Adrenal gland (tissue), 12 donors: ENCODE results near the gene GRIA1. TPM values are rescaled to one million over a fixed set of nuclear protein-coding genes. Genes with fewer than 3 reads are reported as not detected.
A peak's percentile ranks its signal among the peaks of the same experiment; 100 is the strongest.

Source experiments
- DNase-seq, 7 donors: peaks; one replicate each; pipeline ENCODE4 v3.0.0-alpha.2; 2019 to 2020
- H3K27ac ChIP-seq, 5 donors: fragments of 200-600 bp; sonication (generic) in 4 of 5; 1 replicate in 3 of 5; 2 replicates in 2 of 5; pipeline versions ENCODE4 v1.5.1 to v1.8.0; 2016 to 2020; ENCODE audit warnings: mild to moderate bottlenecking in 1 of 5
- H3K27me3 ChIP-seq: fragments of 200-600 bp; 2 replicates; pipeline ENCODE4 v1.8.0; 2021
- H3K36me3 ChIP-seq, 2 donors: fragments of 200-600 bp; replicated peaks in 1 of 2; 1 replicate in 1 of 2; 2 replicates in 1 of 2; pipeline versions ENCODE4 v1.5.1 to v1.8.0; 2018 to 2022
- H3K4me1 ChIP-seq, 2 donors: fragments of 200-600 bp; replicated peaks in 1 of 2; 1 replicate in 1 of 2; 2 replicates in 1 of 2; pipeline versions ENCODE4 v1.5.1 to v1.8.0; 2018 to 2021
- H3K4me3 ChIP-seq, 4 donors: fragments of 200-600 bp; sonication (generic) in 3 of 4; one replicate each; pipeline ENCODE4 v1.5.1; 2016 to 2018
- H3K9me3 ChIP-seq, 3 donors: fragments of 200-600 bp; sonication (generic) in 1 of 3; replicated peaks in 1 of 3; 1 replicate in 2 of 3; 2 replicates in 1 of 3; pipeline versions ENCODE4 v1.5.1 to v1.8.0; 2016 to 2021
- POLR2A ChIP-seq, 2 donors: fragments of 450-650 bp; IDR thresholded peaks; one replicate each; pipeline ENCODE4 v1.6.1; 2017; ENCODE audit warnings: antibody characterized with exemption in 2 of 2, mild to moderate bottlenecking in 2 of 2, moderate library complexity in 1 of 2
- WGBS, 4 donors: extraction: QIAGEN DNeasy Blood & Tissue Kit in 2 of 4; methylation state at CpG; one replicate each; pipeline versions ENCODE4 v1.1.5 to v1.1.7; 2013 to 2017; 5-methylcytosine and 5-hydroxymethylcytosine counted together
- intact Hi-C, 2 donors: fragments of 100-400 bp; cut with DNase I; formaldehyde crosslinking; loops; one replicate each; pipeline versions ENCODE4 v1.14.1 to v1.15.0; 2022 to 2023
- polyA plus RNA-seq, 3 donors: library from polyadenylated mRNA; stranded (reverse); fragments of 200-250 nt in 2 of 3; fragments of 350-450 nt in 1 of 3; fragmentation: Illumina TruSeq in 1 of 3; extraction: RNeasy Lipid Tissue Mini Kit (QIAGEN cat#74804) in 1 of 3; gene quantifications; one replicate each; pipeline ENCODE4 v1.2.3, GENCODE V29; 2013 to 2014
- total RNA-seq, 9 donors: library from RNA; depleted of rRNA in 4 of 9; stranded (reverse); fragments of >200 nt in 4 of 9; fragments of 120-200 nt in 1 of 9; fragmentation: NEBNext Ultra II Directional in 1 of 9; extraction: Animal tissue kit (Norgen Biotek cat#: 25700) in 1 of 9; gene quantifications; one replicate each; pipeline versions ENCODE4 v1.1.0 to v1.2.4, GENCODE V29; 2013 to 2023
- TF ChIP-seq, protein P1 (sequence below), 6 experiments: fragments of 450-650 bp in 4 of 6; fragments of 200-600 bp in 2 of 6; sonication (generic) in 1 of 6; IDR thresholded peaks; 1 replicate in 5 of 6; 2 replicates in 1 of 6; pipeline versions ENCODE4 v1.5.1 to v1.8.0; 2016 to 2021; ENCODE audit warnings: antibody characterized with exemption in 6 of 6, mild to moderate bottlenecking in 2 of 6, moderate library complexity in 1 of 6
- donor health status: healthy with polysubstance abuse.
- donor health status: Bipolar disorder and iron deficiency.
- donor health status: DM: yes; HTN: yes; CAD: no.
- donor health status: DM: no; HTN: no; CAD: no.
- donor health status: DM: no; HTN: no; CAD: no.
- donor health status: DM: yes; HTN: yes; CAD: no.

Gene GRIA1
- total and polyA plus RNA-seq, 12 donors = 0.12 to 2.3 (median 0.86) TPM

DNA sequence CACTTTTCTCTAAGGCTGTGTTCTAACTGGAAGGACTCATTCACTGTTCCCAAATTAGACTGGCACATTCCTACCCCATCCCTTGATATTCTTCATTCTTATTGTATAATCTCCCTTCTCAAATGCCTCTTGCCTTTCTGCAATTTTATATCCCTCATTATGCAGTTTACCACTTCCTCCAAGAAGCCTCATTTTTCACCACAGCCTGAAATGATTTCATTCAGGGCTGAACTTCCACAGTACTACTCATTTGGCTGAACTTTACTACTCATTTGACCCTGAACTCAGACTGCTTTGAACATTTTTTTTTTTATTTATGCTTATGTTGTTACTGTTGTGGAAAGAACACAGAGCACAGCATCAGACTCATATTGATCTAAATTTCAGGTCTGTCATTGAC, 32.7 kb downstream of the GRIA1 start:
- H3K4me1 ChIP-seq = peaks cover 19 to 22% of the 10 kb centered on the region in 2 donors
- no peak for TF ChIP-seq POLR2A (IDR thresholded peaks at IDR 0.05)
- TF ChIP-seq, protein P1, sequence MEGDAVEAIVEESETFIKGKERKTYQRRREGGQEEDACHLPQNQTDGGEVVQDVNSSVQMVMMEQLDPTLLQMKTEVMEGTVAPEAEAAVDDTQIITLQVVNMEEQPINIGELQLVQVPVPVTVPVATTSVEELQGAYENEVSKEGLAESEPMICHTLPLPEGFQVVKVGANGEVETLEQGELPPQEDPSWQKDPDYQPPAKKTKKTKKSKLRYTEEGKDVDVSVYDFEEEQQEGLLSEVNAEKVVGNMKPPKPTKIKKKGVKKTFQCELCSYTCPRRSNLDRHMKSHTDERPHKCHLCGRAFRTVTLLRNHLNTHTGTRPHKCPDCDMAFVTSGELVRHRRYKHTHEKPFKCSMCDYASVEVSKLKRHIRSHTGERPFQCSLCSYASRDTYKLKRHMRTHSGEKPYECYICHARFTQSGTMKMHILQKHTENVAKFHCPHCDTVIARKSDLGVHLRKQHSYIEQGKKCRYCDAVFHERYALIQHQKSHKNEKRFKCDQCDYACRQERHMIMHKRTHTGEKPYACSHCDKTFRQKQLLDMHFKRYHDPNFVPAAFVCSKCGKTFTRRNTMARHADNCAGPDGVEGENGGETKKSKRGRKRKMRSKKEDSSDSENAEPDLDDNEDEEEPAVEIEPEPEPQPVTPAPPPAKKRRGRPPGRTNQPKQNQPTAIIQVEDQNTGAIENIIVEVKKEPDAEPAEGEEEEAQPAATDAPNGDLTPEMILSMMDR (IDR thresholded peaks at IDR 0.05) = no peak
- no peaks in the 10 kb centered on the region for H3K27me3 ChIP-seq
- peak overlapping the region in 4 of 5 donors; percentile 9 to 78 (median 42) for H3K27ac ChIP-seq
- H3K36me3 ChIP-seq = no peaks in the 10 kb centered on the region
- intact Hi-C loops = no loop called here
- no peaks in the 10 kb centered on the region for H3K9me3 ChIP-seq
- H3K4me3 ChIP-seq = no peak overlapping the region
- DNase-seq = peak in 1 of 7 donors; percentile 18

DNA sequence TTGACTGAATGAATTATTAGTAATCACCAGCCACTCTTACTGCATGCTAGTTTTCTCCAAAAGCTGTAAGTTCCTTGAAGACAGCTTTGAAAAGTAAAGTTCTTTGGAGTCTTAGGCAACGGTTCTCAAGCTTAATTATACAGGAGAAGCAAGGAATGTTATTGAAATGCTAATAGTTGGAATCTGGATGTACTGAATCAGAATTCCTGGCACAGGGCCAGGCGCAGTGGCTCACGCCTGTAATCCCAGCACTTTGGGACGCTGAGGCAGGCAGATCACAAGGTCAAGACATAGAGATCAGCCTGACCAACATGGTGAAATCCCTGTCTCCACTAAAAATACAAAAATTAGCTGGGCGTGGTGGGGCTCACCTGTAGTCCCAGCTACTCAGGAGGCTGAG, 33.4 kb downstream of the GRIA1 start:
- intact Hi-C loops = no loop called here
- Histone ChIP-seq H3K9me3 (no peaks in the 10 kb centered on the region), H3K36me3 (no peaks in the 10 kb centered on the region), H3K27me3 (no peaks in the 10 kb centered on the region), H3K4me3 (no peak overlapping the region), H3K4me1 (peaks cover 19 to 22% of the 10 kb centered on the region in 2 donors), H3K27ac (peak overlapping the region in 4 of 5 donors; percentile 9 to 78 (median 42))
- peak; percentile 33 to 83 (median 70) for DNase-seq
- TF ChIP-seq POLR2A (IDR thresholded peaks at IDR 0.05) = no peak
- TF ChIP-seq, protein P1 (IDR thresholded peaks at IDR 0.05) = no peak
- WGBS, 4 donors = 39 to 53% (median 42%) methylated on average over 5 of the region's 5 CpGs

DNA sequence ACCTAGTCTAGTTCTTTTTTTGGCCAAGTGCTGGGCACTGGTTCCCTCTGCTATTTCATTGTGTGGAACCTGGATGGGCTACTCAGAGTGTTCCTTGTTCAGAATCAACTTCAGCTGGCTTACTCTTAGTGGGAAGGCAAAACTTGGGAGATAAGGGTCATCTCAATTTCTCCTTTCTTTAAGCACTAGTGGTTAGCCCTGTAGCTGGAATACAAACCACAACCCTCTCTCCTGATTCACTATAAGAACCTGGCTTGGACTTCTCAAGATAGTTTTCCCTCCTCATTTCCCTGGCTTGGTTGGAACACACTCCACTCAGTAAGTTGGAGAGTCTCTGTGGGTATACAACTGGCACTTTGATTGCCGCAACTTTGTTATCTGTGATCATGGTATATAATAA, 35.1 kb downstream of the GRIA1 start:
- 94 to 100% (median 96%) methylated on average over 1 of the region's 1 CpG for WGBS, 4 donors
- Histone ChIP-seq H3K36me3 (no peaks in the 10 kb centered on the region), H3K27me3 (no peaks in the 10 kb centered on the region), H3K27ac (no peak overlapping the region), H3K4me1 (peaks cover 19 to 22% of the 10 kb centered on the region in 2 donors), H3K4me3 (no peak overlapping the region), H3K9me3 (no peaks in the 10 kb centered on the region)
- intact Hi-C loops = no loop called here
- no peak for TF ChIP-seq POLR2A (IDR thresholded peaks at IDR 0.05)
- TF ChIP-seq, protein P1 (IDR thresholded peaks at IDR 0.05) = no peak
- DNase-seq = no peak

- Histone ChIP-seq H3K9me3 (no peaks in the 10 kb centered on the region), H3K27me3 (no peaks in the 10 kb centered on the region), H3K4me1 (no peaks in the 10 kb centered on the region), H3K36me3 (no peaks in the 10 kb centered on the region), H3K4me3 (no peak overlapping the region), H3K27ac (no peak overlapping the region)
- TF ChIP-seq, protein P1 (IDR thresholded peaks at IDR 0.05) = no peak
- no peak for TF ChIP-seq POLR2A (IDR thresholded peaks at IDR 0.05)
- WGBS, 4 donors = 79 to 98% (median 95%) methylated on average over 4 of the region's 4 CpGs
- DNase-seq = no peak
- intact Hi-C loops = no loop called here
These were observed 40.1 kb downstream of the GRIA1 start for GRCh38 chr5:153530357-153531143.
